K562 treated with DMSO at 1 percent for 4 hours (cell line): ENCODE measurements around the gene FBXL19. TPM values are rescaled to one million over a fixed set of nuclear protein-coding genes. Genes with fewer than 3 reads are reported as not detected.

Experiments
- total RNA-seq: library from RNA; unstranded; fragments of 300-600 nt; gene quantifications from 2 replicates; pipeline ENCODE4 v1.2.3, GENCODE V29; 2022; ENCODE audit not compliant: insufficient read depth

Gene FBXL19
- total RNA-seq, result 17.3 and 25.8 TPM in 2 replicates

DNA sequence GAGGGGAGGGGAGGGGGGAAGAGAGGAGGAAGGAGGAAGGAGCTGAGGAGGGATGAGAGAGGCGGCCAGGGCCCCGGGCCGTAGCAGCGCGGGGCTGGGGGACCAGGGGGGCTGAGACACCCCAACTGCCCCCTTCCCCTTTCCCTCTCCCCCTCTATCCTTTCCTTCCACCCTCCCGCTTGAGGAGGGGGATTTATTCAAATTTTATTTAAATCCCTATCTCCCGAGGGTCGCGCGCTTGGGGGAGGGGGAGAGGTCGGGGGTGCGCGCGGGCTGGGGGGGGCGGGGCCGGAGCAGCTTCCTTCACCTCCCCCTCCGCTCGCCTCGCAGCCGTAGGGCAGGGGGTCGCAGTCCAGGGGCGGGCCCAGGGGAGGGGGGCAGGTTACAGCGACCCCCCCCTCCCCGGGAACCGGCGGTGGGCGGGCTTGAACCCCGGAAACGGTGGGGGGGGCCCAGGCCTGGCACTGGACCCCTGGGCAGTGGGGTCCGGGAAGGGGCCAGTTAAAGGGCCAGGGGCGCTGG is at the start of gene FBXL19:
TSS of gene FBXL19 (plus strand) at position 19 of the 522 bp plus-strand sequence. CDS start 2,183 bp downstream, outside the sequence.

GRCh38 chr16:30893744-30894539 is 29.4 kb upstream of the FBXL19 start, which contains the start of gene BCL7C:
Gene BCL7C (minus strand): TSS chr16:30894077. CDS start chr16:30893944, 133 bp downstream.

GRCh38 chr16:30896261-30896888 is 27.0 kb upstream of the FBXL19 start, which contains the start of gene CTF1:
Gene CTF1 (plus strand): TSS chr16:30896614. CDS start chr16:30896644, 30 bp downstream.

DNA sequence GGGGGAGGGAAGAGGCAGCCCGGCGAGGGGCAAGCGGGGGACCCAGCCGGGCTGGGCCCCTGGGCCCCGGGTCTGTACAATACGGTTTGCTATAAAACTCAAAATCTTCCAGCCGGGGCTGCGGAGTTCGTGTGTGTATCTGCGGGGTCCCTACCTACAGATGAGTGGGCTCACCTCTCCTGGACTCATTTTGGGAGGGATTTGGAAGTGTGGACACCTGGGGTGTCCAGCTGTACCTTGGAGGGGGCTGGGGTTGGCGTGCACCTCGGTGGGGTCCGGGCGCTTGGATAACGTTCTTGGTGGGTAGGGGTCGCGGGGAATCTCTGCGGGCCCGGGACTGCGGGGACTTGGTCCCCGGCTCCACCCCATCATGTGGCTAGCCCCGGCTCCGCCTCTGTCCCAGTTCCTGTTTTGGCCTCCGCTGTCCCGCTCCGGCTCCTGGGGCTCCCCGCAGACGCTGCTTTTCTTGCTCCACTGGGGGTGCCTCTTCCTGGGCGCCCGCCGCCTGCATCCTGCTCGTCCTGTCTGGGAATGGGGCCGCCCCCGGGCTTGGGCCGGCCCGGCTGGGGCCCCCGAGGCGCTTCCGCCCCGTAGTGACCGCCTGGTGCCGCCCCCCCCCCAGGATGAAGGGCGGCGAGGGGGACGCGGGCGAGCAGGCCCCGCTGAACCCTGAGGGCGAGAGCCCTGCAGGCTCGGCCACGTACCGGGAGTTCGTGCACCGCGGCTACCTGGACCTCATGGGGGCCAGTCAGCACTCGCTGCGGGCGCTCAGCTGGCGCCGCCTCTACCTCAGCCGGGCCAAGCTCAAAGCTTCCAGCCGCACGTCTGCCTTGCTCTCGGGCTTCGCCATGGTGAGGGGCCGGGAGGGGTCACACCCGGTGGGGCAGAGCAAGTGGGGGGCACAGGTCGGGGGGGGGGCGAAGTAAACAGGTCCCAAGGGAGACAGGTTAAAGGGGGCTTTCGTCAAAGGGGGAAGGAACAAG is 25.6 kb downstream of the FBXL19 start, which contains the start of gene ORAI3:
TSS of gene ORAI3 (plus strand) at position 402 of the 983 bp plus-strand sequence. CDS start at position 624, 222 bp downstream.

GRCh38 chr16:30957456-30958174 is 34.2 kb downstream of the FBXL19 start, which contains the start of gene SETD1A:
Gene SETD1A (plus strand): TSS chr16:30957754. CDS start chr16:30958732, 978 bp downstream.

GRCh38 chr16:30984669-30985400 is 61.5 kb downstream of the FBXL19 start, which contains the start of gene HSD3B7:
Gene HSD3B7 (plus strand): TSS chr16:30985207. CDS start chr16:30985659, 452 bp downstream.

Other genes with a start within 250 kb of the FBXL19 start
- gene SRCAP, start 224.4 kb upstream of the FBXL19 start, total RNA-seq, result 31.6 and 38.1 TPM in 2 replicates
- gene PHKG2, start 175.1 kb upstream of the FBXL19 start, total RNA-seq, result 49.9 and 50.4 TPM in 2 replicates
- gene CFAP119, start 161.5 kb upstream of the FBXL19 start, total RNA-seq, result 8.3 and 10.7 TPM in 2 replicates
- gene RNF40, start 161.2 kb upstream of the FBXL19 start, total RNA-seq, result 59.0 and 76.4 TPM in 2 replicates
- 8.6 and 11.0 TPM in 2 replicates for gene ZNF629, start 136.4 kb upstream of the FBXL19 start, total RNA-seq
- 23.3 and 23.5 TPM in 2 replicates for gene BCL7C, start 29.5 kb upstream of the FBXL19 start, total RNA-seq
- 4.3 and 5.5 TPM in 2 replicates for gene CTF1, start 27.0 kb upstream of the FBXL19 start, total RNA-seq
- 33.5 and 53.4 TPM in 2 replicates for gene ORAI3, start 25.5 kb downstream of the FBXL19 start, total RNA-seq
- 14.5 and 23.8 TPM in 2 replicates for gene SETD1A, start 34.2 kb downstream of the FBXL19 start, total RNA-seq
- gene HSD3B7, start 61.6 kb downstream of the FBXL19 start, total RNA-seq, result 44.6 and 47.9 TPM in 2 replicates
- 0.31 TPM in 1 of 2 replicates, not detected in the other for gene STX1B, start 87.1 kb downstream of the FBXL19 start, total RNA-seq
- gene STX4, start 110.0 kb downstream of the FBXL19 start, total RNA-seq, result 44.1 and 45.2 TPM in 2 replicates
- gene ZNF668, start 150.7 kb downstream of the FBXL19 start, total RNA-seq, result 13.4 and 15.6 TPM in 2 replicates
- 12.6 and 13.5 TPM in 2 replicates for gene ZNF646, start 150.8 kb downstream of the FBXL19 start, total RNA-seq
- 3.8 and 4.7 TPM in 2 replicates for gene PRSS53, start 165.4 kb downstream of the FBXL19 start, total RNA-seq
- 148 and 159 TPM in 2 replicates for gene VKORC1, start 171.2 kb downstream of the FBXL19 start, total RNA-seq
- gene BCKDK, start 184.8 kb downstream of the FBXL19 start, total RNA-seq, result 41.2 and 58.7 TPM in 2 replicates
- gene KAT8, start 194.1 kb downstream of the FBXL19 start, total RNA-seq, result 90.8 and 110 TPM in 2 replicates
- gene PRSS8, start 212.2 kb downstream of the FBXL19 start, total RNA-seq, result 64.8 and 68.2 TPM in 2 replicates
- not detected in 2 replicates for gene PRSS36, start 226.5 kb downstream of the FBXL19 start, total RNA-seq